ENCODE measurements around the gene CACNA2D2.

Gene CACNA2D2

GRCh38 chr3:50503504-50504342 lies at the start of gene CACNA2D2:
Gene CACNA2D2, minus strand, starts transcription at chr3:50503634. Its CDS starts 211 bp downstream, at chr3:50503423.
- DNase-seq = peak; percentile 83

GRCh38 chr3:50552598-50552997 lies 49.2 kb upstream of the CACNA2D2 start:
- DNase-seq = no peak

- no peak for DNase-seq
Measured at GRCh38 chr3:50551681-50552435, 48.4 kb upstream of the CACNA2D2 start.

- no peak for DNase-seq
Measured at GRCh38 chr3:50551054-50551659, 47.7 kb upstream of the CACNA2D2 start.

- peak; percentile 86 for DNase-seq
Measured at GRCh38 chr3:50550079-50550736, 46.8 kb upstream of the CACNA2D2 start.

DNA sequence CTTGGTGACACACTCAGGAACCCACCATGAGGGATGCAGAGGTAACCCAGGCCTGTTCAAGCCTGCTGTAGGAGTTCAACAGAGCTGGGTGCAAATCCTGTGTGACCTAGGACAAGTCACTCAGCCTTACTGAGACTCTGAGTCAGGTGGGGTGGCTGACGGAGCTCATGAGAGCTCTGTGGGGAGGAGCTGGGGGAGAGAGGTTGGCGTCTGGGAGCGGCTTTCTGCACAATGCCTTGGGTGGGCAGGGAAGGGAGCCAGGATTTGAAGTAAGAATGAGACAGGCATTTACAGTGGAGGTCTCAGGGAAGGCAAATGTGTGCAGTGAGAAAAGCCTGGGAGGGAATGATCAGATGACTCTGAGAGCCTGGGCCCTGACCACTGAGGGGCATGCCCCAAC lies 45.8 kb upstream of the CACNA2D2 start:
- no peak for DNase-seq

DNA sequence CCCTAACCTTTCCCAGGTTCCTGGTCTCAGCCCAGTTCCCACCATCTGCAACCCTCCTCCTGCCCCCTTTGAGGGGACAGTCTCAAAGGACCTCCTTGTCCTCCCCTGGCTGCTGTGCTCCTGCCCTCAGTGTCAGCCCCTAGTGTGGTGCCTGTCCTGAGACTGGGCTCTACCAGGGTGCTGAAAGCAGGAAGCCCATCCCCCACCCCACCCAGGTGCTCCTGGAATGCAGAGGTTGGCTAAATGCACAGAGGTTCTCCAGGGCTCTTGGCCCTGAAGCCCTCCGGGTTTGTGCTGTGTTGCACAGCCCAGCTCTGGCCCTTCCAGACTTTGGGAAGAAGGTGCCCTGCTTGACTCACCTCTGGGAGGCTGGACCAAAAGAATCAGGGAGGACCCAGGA lies 42.3 kb upstream of the CACNA2D2 start:
- no peak for DNase-seq

GRCh38 chr3:50542177-50543034 lies 39.0 kb upstream of the CACNA2D2 start:
- peak; percentile 86 for DNase-seq

- no peak for DNase-seq
Measured at GRCh38 chr3:50539356-50540286, 36.2 kb upstream of the CACNA2D2 start.

DNA sequence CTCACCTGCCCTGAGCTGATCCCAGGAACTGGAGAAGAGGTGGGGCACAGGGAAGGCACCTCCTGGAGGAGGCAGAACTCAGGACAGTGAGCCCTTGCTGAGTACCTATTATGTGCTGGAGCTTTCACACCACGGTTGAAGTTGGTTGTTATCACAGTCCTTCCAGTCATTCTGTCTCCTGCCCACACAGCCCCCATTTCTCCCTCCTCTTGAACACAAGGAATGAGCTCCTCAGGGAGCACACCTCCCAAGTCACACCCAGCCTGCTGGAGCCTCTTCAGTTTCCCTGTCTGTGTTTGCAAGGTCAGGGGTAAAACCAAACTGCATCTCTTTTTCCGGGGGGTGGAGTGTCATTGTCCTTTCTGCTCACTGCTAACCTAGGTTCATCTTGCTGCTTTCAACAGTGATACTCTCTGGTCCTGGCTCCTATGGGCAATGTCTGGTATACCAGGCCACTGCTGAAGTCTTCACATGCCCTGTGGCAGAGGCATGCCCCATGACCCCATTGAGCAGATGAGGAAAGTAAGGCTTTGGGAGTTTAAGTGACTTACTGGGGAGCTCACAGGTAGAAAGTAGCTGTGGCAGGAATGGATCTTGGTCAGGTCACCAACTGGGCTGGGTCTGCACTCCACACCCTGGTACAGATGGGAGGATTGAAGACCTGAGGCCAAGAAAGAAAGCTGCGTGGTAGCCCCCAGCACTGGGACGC lies 34.1 kb upstream of the CACNA2D2 start:
- no peak for DNase-seq

- DNase-seq = no peak
Measured at GRCh38 chr3:50536471-50537180, 33.2 kb upstream of the CACNA2D2 start.

GRCh38 chr3:50534681-50535330 lies 31.4 kb upstream of the CACNA2D2 start:
- DNase-seq = no peak

DNA sequence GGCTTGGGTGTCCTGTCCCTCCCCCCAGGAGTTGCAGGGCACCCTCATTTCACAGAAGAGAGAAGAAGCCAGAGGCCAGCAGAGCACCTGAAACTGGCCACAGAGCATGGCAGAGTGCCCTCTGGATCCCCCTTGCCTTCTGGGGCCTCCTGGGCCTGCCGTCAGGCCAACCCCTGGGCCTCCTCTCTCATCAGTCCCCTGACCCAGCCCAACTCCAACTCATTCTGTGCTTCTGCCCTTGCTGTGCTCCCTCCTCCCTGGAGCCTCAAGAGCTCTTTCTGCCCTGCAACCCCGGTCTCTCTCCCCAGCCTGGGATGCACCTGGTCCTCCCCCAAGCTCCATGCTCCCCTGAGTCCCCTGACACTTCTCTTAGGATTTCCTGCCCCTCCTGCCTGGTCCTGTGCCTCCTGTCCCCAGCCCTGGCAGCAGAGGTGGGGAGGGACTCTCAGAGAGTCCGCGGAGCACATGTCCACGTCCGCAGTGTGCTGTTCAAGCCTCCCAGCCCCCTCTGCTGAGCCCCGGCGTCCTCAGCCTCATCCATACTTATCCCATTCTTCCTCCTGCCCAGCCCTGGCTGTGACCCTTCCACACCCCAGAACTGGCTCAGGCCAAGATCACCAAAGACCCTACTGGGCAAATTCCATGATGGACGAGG lies 30.5 kb upstream of the CACNA2D2 start:
- no peak for DNase-seq

DNA sequence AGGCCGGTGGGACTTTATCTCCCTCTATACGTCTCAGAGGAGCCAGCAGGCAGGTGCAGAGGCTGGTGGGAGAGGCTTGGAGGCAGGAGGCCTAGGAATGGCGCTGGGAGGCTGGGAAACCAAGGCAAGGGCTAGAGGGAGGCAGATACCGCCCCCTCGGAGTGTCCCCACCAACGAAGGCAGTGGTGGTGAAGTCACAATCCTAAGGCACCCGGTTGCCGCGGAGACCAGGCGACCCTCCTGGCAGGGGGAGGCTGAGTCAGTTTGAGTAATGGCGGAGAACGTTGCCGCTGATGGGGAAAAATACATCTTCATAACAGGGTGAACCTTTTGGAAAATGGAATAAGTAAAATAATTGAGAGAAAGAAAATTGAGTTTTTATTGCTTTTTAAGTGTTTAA lies 29.9 kb upstream of the CACNA2D2 start:
- no peak for DNase-seq

DNA sequence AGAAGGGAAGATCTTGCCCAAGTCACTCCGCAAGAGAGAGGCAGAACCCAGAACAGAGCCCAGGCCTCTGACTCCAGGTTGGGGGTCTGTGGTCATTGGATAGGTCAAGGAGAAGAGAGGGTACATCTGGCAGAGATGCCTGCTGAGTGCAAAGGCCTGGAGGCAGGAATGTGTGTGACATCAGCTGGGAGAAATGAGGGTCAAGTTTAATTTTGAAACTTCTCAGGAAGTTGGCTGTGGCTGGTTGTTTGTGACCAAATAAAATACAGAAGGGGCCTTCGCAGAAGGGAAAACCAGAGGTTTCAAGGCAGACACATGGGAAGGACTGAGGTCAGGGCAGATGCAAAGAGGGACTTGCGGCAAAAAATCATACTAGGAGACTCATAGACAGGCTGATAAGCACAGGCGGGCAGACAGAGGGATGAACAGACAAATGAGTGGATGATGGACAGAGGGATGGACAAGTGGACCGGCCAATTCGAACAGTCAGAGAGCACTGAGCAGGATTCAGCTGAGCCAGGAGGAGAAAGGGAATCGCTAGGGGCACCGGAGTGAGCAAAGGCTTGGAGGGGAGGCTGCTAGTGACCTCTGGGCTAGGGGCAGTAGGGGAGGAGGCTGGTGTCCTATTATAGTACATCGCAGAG lies 28.8 kb upstream of the CACNA2D2 start:
- DNase-seq = no peak

DNA sequence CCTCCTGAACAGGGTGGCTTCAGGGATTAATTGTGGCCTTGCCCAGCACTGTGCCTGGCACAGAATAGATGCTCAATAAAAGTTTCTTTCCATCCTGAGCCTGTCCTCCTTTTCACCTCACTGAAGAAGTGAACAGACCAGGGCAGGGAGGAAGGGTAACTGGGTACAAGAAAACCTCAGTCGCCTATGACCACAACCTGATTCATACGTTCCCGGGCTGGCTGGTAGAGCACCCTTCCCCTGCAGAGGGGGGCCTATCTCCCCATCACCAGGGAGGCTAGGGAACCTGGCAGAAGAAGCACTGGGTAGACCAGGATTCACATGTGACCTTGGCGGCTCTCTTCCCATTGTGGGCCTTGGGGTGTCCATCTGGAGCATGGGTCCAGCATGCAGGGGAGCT lies 27.8 kb upstream of the CACNA2D2 start:
- no peak for DNase-seq

DNA sequence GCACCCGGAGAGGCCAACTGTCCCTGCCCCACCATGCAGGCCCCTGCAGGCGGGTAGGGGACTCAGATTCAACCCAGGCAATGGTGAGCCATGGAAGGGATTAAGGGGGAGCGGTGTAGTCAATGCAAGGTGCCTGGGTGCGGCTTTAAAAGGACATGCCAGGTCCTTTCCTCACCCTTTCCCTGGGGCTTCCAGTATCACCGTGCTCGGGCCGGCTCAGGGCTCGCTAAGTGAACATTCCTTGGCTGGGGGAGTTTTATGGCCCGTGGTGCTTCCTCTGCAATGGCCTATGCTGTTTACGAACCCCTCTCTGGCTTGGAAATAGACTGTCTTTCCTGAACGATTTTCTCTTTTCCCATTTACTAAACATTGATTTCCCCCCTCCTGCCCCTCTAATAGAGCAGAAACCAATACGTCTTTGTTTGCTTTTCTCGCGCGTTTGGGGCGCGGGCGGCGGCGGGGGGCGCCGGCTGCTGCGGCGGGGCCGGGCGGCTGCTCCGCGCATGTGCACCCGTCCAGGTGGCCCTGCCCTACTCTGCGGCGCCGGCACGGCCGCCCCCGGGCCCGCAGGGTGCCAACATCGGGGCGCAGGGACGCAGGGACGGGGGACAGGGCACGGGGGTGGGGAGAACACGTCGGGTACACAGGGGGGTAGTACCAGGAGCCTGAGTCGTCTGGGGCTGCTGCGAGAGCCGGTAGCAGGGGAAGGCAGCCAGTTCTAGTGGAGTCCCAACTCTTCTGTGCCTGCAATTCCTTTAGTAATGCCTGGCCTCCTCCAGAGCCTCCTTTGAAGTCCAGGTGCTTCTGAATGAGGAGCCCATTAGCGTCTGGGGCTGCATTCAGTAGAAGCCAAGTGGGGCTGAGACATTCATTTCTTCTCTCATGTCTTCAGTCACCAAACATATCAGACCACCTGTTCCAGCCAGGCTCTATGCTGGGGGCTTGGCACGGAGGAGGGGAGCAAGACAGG lies 26.9 kb upstream of the CACNA2D2 start:
- DNase-seq = no peak

Data from activated effector memory CD4-positive, alpha-beta T cell treated with anti-CD3 and anti-CD28 coated beads, Interleukin-2, amount 50 U/mL, for 16 hours (primary cell).